PFSK-1 (cell line): Measurements from ENCODE around the gene PLEKHH1. TPM values are rescaled to one million over a fixed set of nuclear protein-coding genes. Genes with fewer than 3 reads are reported as not detected.

Source experiments
- FOXP2 ChIP-seq: optimal IDR thresholded peaks from 2 replicates; pipeline ENCODE3; 2011; ENCODE audit warnings: borderline replicate concordance, control low read depth, inconsistent platforms; ENCODE audit not compliant: insufficient read depth; ENCODE audit errors: extremely low read length, extremely low read depth
- POLR2AphosphoS5 ChIP-seq: IDR thresholded peaks from 2 replicates; pipeline ENCODE4 v1.6.1; 2012; ENCODE audit warnings: low read depth, mild to moderate bottlenecking, control low read depth, low read length, moderate library complexity
- REST ChIP-seq, 2 experiments: IDR thresholded peaks; 2 replicates each; pipeline versions ENCODE4 v1.6.1 to v1.8.0; 2011 to 2012; ENCODE audit warnings: low read depth in 2 of 2, low read length in 2 of 2, control low read depth in 1 of 2, inconsistent platforms in 1 of 2, mild to moderate bottlenecking in 1 of 2, moderate library complexity in 1 of 2; ENCODE audit not compliant: insufficient read depth in 1 of 2
- SIN3A ChIP-seq: IDR thresholded peaks from 2 replicates; pipeline ENCODE4 v1.6.1; 2012; ENCODE audit warnings: mild to moderate bottlenecking, low read length, moderate library complexity, borderline replicate concordance; ENCODE audit not compliant: insufficient read depth
- TAF1 ChIP-seq: IDR thresholded peaks from 2 replicates; pipeline ENCODE4 v1.6.1; 2012; ENCODE audit warnings: low read length, control low read depth, borderline replicate concordance; ENCODE audit not compliant: insufficient read depth
- polyA plus RNA-seq: library from polyadenylated mRNA; unstranded; fragments of >200 nt; gene quantifications from one replicate; pipeline ENCODE4 v1.2.1, GENCODE V29; 2012; ENCODE audit warnings: low read depth, missing spikeins; ENCODE audit not compliant: insufficient read length

Gene PLEKHH1
- polyA plus RNA-seq = 0.18 TPM

DNA sequence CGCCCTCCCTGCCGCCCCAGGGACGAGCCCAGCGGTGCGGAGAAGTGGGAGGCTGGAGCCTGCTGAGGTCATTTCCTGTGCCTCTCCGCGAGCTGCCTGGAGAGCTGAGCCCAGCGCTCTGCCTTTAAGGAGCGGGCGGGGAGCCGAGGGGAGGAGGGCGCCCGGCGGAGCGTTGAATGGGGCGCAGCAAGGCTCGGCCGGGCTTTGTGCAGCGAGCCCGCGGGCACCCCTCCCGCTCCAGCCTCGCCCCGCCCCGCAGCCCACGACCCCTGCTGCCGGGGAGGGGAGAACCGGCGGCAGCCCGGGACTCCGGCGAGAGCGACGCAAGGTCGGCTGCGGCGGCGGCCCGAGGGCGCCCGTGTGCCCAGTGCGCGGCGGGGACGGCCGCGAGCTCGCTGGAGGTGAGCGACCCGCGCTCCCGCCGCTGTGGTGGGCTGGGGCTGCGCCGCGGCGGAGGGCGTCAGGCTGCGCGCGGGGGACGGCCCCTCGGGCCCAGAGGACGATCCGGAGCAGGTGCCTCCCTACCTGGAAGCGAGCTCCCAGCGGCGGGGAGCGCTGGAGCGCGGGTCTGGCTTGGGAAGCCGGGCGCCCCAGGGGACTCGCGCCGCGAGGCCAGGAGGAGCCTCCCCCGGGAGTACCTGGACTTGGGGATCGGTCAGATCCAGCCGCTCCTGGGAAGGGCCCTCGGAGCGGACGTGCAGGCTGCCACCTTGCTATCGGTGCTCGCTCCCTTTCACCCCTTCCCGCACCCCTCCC lies at the start of gene PLEKHH1:
Gene PLEKHH1 (plus strand): TSS at position 293 of the 756 bp plus-strand sequence. CDS start 8,578 bp downstream, outside the sequence.
- TF ChIP-seq SIN3A = no peak

- no peak for TF ChIP-seq TAF1
- no peak for TF ChIP-seq SIN3A
- TF ChIP-seq POLR2AphosphoS5 = no peak
- TF ChIP-seq FOXP2 = no peak
- no peak for TF ChIP-seq REST (IDR thresholded peaks at IDR 0.05; ENCODE audit: insufficient read depth in 1 of 2, low read depth in 2 of 2, low read length in 2 of 2)
These were observed 49.4 kb upstream of the PLEKHH1 start for GRCh38 chr14:67483579-67484285.

DNA sequence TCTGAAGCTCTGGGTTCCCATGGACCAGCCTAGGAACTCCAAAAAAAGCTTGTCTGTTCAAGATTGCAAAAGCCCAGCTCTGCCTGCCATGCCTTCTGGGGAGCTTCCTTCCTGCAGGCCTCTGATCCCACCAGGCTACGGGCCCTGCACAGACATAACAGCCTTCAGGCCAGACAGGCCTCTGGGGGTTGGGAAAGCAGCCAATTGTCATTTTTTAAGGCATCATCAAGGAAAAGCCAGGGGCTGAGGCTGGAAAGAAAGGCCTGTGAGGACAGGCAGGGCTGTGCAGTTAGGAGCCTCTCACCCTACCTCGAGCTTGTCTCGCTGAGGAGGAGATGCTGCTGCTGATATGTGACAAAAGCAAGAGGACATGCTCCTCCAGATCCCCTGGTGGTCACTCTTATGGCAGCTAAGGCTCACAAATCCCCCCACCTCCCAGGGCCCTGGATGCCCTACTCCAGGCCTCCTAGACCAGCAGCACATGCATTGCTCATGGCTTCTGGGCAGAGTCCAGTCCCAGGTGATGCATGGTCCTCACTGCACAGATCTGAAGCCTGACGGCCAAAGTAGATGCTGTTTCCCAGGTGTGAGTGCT lies 47.5 kb upstream of the PLEKHH1 start:
- TF ChIP-seq SIN3A (no peak), REST (IDR thresholded peaks at IDR 0.05; ENCODE audit: insufficient read depth in 1 of 2, low read depth in 2 of 2, low read length in 2 of 2) (no peak), POLR2AphosphoS5 (no peak), FOXP2 (no peak), TAF1 (no peak)

DNA sequence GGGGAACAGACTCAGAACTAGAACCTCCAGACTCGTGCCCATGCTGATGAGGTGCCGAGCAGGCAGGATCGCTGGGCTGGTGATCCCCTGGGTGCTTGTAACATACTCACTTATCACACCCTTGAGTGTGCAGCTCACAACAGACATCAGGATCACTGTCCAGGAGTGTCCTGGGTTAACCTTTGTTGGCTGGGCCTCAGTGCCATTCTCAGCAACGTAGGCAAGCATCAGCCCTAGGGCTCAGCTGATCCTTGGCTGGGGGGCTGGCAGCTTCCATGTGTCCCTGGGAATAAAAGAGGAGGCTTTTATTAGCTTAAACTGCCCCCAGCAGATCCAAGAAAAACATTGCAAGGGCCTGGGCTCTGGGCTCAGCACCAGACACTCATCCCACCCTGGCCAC lies 46.2 kb upstream of the PLEKHH1 start:
- TF ChIP-seq FOXP2 = no peak
- TF ChIP-seq SIN3A = no peak
- TF ChIP-seq POLR2AphosphoS5 = no peak
- TF ChIP-seq REST (IDR thresholded peaks at IDR 0.05; ENCODE audit: insufficient read depth in 1 of 2, low read depth in 2 of 2, low read length in 2 of 2) = no peak
- no peak for TF ChIP-seq TAF1

DNA sequence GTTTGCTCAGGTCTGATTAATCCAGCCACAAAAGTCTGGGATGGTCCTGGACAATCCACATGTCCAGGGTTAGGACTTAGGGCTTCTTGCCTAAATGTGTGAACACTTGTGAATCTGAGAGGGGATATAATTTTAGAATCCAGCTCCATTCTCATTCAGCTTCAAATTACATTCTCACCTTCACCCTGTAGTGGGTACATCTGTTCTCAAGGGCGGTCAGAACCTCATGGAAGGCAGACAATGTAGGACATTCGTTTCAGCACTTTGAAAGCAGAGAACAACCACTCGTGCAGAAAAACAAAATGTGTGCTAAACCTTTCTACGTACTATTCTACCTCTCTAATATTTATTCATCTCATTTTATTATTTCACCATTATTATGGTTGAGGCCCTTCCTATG lies 45.8 kb upstream of the PLEKHH1 start:
- TF ChIP-seq SIN3A (no peak), POLR2AphosphoS5 (no peak), TAF1 (no peak), REST (IDR thresholded peaks at IDR 0.05; ENCODE audit: insufficient read depth in 1 of 2, low read depth in 2 of 2, low read length in 2 of 2) (no peak), FOXP2 (no peak)
